ENCODE data around the gene UGT1A5.
"Not testable (repeated sequence)": the region's sequence is repeated elsewhere in the genome, so short reads cannot be mapped to it uniquely, and the experiment has no call there.

Gene UGT1A5

DNA sequence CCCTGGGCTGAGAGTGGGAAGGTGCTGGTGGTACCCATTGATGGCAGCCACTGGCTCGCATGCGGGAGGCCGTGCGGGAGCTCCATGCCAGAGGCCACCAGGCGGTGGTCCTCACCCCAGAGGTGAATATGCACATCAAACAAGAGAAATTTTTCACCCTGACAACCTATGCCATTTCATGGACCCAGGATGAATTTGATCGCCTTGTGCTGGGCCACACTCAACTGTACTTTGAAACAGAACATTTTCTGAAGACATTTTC is 34.5 kb downstream of the UGT1A5 start:
- DNase-seq = no peak

GRCh38 chr2:233750689-233751088 is 38.0 kb downstream of the UGT1A5 start:
- DNase-seq = not testable (repeated sequence)

GRCh38 chr2:233751212-233752009 is 38.7 kb downstream of the UGT1A5 start:
- not testable (repeated sequence) for DNase-seq

- no peak for DNase-seq
Measured at GRCh38 chr2:233754872-233755611, 42.3 kb downstream of the UGT1A5 start.

DNA sequence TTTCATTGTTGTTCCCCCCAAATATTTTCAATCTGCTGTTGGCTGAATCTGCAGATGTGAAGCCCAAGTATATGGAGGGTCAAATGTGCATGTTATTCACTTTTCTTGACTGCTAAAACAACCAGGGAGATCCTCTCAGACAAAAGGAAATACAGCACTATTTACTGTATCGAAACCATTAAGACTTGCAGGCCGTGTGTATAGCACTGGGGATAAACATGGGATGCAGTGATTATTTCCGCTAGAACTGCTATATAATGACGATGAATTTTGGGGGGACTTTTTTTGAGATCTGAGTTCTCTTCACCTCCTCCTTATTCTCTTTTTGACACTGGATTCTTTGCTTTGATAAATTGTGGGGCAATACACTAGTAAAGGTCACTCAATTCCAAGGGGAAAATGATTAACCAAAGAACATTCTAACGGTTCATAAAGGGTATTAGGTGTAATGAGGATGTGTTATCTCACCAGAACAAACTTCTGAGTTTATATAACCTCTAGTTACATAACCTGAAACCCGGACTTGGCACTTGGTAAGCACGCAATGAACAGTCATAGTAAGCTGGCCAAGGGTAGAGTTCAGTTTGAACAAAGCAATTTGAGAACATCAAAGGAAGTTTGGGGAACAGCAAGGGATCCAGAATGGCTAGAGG is 43.8 kb downstream of the UGT1A5 start:
- no peak for DNase-seq

DNA sequence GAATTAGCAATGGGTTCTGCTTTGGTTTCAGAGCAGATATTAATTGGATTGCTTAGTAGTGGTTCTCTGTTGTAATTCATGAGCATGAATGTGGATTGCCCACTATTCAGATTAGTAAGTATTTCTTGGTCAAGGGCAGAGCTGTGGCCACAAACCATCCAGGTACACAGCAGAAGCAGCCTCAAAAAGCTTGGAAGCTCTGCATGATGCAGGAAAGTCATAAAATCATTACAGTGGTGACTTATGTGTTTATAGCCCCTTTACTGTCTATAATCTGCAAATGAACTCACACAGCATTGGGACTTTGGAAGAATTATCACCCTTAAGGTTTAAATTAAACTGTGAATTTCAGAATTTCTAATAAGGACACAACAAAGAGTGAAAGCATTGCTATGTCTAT is 45.4 kb downstream of the UGT1A5 start:
- DNase-seq = no peak

- DNase-seq = no peak
Measured at GRCh38 chr2:233758849-233759248, 46.1 kb downstream of the UGT1A5 start.

GRCh38 chr2:233760043-233760442 is 47.3 kb downstream of the UGT1A5 start, which contains the start of gene UGT1A1:
UGT1A1 (plus strand) TSS chr2:233760270; CDS start chr2:233760288, 18 bp downstream.
- no peak for DNase-seq

DNA sequence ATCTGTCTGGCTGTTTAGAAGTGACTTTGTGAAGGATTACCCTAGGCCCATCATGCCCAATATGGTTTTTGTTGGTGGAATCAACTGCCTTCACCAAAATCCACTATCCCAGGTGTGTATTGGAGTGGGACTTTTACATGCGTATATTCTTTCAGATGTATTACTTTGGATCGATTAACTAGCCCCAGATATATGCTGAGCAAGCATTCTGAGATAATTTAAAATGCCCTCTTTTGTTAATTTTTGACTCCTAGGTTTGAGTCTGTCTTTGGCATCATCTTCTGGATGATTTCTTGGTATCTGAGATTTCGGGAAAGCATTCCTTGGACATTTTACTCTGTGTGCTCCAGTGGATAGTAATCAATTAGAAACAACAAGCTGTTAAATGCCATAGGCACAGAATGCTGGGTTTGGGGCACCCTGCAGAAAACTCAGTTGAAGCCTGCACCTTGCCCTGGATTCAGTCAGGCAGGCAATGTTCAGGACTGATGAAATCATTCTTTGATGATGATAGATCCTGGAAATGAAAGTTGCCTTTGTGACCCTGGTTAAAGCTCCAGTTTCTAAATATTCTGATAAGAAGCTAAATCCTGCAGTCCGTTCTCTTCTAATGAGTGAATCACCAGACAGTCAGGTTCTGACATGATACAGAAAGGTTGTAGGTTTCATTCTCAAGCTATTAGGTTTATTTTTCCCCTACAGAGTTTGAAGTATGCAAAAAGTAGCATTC is 48.5 kb downstream of the UGT1A5 start:
- no peak for DNase-seq

DNA sequence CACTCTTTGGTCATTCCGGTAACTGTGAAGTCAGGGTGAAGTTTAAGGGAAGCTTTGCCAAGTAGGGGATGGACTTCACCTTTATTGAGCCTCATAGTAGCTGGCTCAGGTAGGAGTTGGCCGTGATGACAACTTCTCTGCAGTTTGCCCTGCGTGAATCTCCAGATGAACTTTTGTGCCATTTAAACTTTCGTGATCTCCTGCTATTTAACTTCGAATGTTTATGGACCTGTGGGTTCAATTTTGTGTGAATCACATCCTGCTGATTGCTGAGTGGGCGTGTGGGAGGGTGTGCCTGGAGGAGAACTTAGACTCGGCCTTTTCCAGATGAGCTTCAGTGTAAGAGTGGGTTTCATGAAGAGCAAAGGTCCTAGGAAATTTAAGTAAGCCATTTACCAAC is 51.6 kb downstream of the UGT1A5 start:
- no peak for DNase-seq

DNA sequence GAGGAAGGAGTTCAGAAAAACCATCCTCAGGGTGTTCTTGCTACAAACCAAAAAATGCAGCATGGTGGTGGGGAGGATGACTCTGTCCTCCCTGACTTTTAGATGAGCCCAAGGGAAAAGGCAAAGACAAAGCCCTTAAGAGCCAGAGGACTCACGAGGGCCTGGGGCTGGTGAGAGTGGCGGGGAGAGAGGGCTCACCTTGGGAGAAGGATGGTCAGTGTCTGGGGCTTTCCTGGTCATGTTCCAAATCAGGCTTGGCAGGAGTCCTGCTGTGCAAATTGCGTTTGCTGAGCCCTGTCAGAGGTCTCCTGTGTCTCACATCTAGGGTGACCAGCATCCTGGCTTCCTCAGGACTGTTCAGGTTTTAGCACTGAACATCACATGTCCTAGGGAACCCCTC is 52.1 kb downstream of the UGT1A5 start:
- no peak for DNase-seq

DNA sequence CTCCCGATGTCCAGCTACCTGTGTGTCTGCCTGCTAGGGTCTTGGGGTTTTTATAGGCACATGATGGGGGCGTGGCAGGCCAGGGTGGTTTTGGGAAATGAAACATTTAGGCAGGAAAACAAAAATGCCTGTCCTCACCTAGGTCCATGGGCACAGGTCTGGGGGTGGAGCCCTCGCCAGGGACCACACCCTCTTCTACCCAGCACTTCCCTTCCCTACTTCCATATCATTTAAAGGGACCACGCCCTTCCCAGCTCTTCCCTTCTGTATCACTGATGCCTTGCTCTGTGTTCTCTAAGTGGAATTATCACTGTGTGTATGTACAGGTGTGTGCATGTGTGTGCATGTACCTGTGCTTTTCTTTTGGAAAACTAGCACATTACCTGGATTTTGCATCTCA is 53.7 kb downstream of the UGT1A5 start:
- DNase-seq = no peak

DNA sequence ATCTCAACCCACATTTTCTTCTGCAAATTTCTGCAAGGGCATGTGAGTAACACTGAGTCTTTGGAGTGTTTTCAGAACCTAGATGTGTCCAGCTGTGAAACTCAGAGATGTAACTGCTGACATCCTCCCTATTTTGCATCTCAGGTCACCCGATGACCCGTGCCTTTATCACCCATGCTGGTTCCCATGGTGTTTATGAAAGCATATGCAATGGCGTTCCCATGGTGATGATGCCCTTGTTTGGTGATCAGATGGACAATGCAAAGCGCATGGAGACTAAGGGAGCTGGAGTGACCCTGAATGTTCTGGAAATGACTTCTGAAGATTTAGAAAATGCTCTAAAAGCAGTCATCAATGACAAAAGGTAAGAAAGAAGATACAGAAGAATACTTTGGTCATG is 55.4 kb downstream of the UGT1A5 start:
- no peak for DNase-seq

GRCh38 chr2:233769260-233769659 is 56.6 kb downstream of the UGT1A5 start:
- DNase-seq = no peak

- no peak for DNase-seq
Measured at GRCh38 chr2:233772153-233772552, 59.4 kb downstream of the UGT1A5 start.

DNA sequence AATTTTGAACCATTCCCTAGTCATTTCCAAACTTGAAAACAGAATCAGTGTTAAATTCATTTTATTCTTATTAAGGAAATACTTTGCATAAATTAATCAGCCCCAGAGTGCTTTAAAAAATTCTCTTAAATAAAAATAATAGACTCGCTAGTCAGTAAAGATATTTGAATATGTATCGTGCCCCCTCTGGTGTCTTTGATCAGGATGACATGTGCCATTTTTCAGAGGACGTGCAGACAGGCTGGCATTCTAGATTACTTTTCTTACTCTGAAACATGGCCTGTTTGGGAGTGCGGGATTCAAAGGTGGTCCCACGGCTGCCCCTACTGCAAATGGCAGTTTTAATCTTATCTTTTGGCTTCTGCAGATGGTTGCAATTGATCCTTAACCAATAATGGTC is 59.9 kb downstream of the UGT1A5 start:
- DNase-seq = no peak

DNA sequence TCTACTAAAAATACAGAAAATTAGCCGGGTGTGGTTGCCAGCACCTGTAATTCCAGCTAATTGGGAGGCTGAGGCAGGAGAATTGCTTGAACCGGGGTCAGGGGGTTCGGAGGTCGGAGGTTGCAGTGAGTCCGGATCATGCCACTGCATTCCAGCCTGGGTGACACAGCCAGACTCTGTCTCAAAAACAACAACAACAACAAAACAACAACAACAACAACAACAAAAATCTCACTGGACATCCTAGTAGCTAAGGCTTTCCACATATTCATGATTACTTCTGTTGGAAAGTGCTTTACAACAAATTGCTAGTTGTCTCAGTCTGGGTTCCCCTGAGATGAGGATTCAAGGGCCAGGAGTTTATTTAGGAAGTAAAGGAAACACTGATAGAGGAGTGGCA is 61.1 kb downstream of the UGT1A5 start:
- no peak for DNase-seq

DNA sequence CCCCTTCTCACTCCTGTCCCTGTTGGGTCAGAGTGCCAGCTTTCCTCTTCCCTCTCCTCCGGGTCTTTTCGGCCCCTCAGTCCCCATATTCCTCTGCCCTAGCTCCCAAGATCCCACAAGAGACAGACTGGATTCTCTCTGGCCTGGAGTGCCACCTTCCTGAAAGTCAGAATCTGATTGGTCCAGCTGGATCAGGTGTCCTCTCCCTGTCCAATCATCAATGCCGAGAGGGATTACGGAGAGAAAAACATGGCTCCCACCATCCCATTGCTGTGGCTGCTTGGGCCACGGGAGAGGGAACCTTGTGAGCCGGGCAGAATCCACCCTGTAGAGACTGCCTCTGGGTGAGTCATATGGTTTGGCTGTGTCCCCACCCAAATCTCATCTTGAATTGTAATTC is 62.7 kb downstream of the UGT1A5 start:
- DNase-seq = no peak

GRCh38 chr2:233778030-233778429 is 65.3 kb downstream of the UGT1A5 start, which contains the start of gene MROH2A:
MROH2A (plus strand) TSS chr2:233778330; CDS start chr2:233779359, 1,029 bp downstream.
- no peak for DNase-seq

DNA sequence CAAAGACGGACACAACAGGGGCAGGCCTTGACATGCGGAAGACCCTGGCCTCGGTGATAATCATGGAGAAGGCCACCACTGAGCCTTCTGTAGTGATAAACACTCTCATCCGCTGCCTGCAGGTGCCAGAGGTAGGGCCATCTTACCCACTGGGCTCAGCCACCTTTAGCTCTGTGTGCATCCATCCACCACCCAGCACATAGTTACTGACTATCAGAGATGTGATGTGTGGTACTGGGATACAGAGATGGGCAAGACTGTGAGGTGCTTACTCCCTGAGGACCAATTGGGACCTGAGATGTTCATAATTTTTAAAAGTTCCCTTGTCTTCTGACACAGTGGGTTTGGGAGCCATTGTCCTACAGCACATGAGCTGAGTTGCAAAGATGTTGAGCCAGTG is 67.0 kb downstream of the UGT1A5 start:
- no peak for DNase-seq

GRCh38 chr2:233780771-233781170 is 68.1 kb downstream of the UGT1A5 start:
- DNase-seq = no peak

DNA sequence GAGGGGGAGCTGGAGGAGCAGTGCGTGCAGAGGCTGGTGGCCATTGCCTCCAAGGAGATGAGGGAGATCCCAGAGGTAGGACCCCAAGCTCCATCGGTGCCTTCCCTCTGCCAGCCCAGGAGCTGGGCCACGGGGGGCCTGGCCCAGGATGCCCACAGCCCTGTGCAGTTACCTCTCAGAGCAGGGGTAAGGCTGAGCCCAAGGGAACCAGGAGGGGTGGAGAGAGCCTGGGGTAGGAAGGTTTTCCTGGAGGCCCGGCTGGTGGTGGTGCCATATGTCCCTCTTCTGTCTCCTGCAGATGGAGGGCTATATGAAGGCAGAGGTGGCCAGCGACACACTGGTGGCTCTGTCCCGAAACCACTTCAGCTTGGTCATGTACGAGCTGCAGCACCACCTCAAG is 76.8 kb downstream of the UGT1A5 start:
- DNase-seq = no peak
